OCI-LY7 (cell line): Measurements from ENCODE around the gene ZC3H11A. TPM values are rescaled to one million over a fixed set of nuclear protein-coding genes. Genes with fewer than 3 reads are reported as not detected.

Experiments
- BruUV-seq: library from RNA; stranded (reverse); fragments of 400-500 nt; replicated peaks from 2 replicates; lab custom pipeline; 2021; lab: Mats Ljungman, UMichigan
- CTCF ChIA-PET: fragments of 300-600 bp; sonication (Branson Sonifier 250); formaldehyde crosslinking; loops from one replicate; lab custom pipeline; 2022; ENCODE audit warnings: antibody characterized with exemption; ENCODE audit not compliant: unreplicated experiment; lab: Charles Lee
- POLR2A ChIA-PET: fragments of 300-600 bp; sonication (Branson Sonifier 250); formaldehyde crosslinking; loops from one replicate; lab custom pipeline; 2022; ENCODE audit warnings: antibody characterized with exemption; lab: Charles Lee
- DNase-seq: peaks from one replicate; pipeline ENCODE4 v3.0.0-alpha.2; 2015; ENCODE audit warnings: low spot score
- H2AFZ ChIP-seq: fragments of 200-600 bp; sonication (generic), shearing (Covaris generic); 2 replicates; pipeline ENCODE4 v1.6.1; 2014; ENCODE audit warnings: mild to moderate bottlenecking, antibody characterized with exemption, low read length, moderate library complexity
- H3K27ac ChIP-seq: fragments of 200-600 bp; sonication (generic); 2 replicates; pipeline ENCODE4 v1.5.1; 2014; ENCODE audit warnings: mixed run types, low read depth, mild to moderate bottlenecking, moderate library complexity, low read length, inconsistent platforms; ENCODE audit not compliant: poor library complexity, severe bottlenecking
- H3K36me3 ChIP-seq: fragments of 200-600 bp; sonication (generic); 2 replicates; pipeline ENCODE4 v1.6.1; 2014; ENCODE audit warnings: mild to moderate bottlenecking, antibody characterized with exemption, low read length, moderate library complexity, mixed read lengths; ENCODE audit not compliant: insufficient read depth
- H3K4me1 ChIP-seq: fragments of 200-600 bp; sonication (generic); 2 replicates; pipeline ENCODE4 v1.5.1; 2014; ENCODE audit warnings: mild to moderate bottlenecking, low read length; ENCODE audit not compliant: insufficient read depth, poor library complexity, severe bottlenecking
- H3K4me2 ChIP-seq: fragments of 200-600 bp; sonication (generic); 2 replicates; pipeline ENCODE4 v1.6.1; 2014; ENCODE audit warnings: mild to moderate bottlenecking, low read length
- H3K4me3 ChIP-seq: fragments of 200-600 bp; sonication (generic); 2 replicates; pipeline ENCODE4 v1.5.1; 2014; ENCODE audit warnings: mild to moderate bottlenecking, low read depth, low read length; ENCODE audit not compliant: poor library complexity, severe bottlenecking
- H3K79me2 ChIP-seq: fragments of 200-600 bp; sonication (generic); 2 replicates; pipeline ENCODE4 v1.6.1; 2016; ENCODE audit warnings: low read depth, mild to moderate bottlenecking, low read length, moderate library complexity, mixed read lengths; ENCODE audit not compliant: insufficient read depth
- H3K9me2 ChIP-seq: fragments of 200-600 bp; sonication (generic); 2 replicates; pipeline ENCODE4 v1.6.1; 2016; ENCODE audit warnings: mild to moderate bottlenecking, low read length, mixed read lengths; ENCODE audit not compliant: insufficient read depth
- H3K9me3 ChIP-seq: fragments of 200-600 bp; sonication (generic); 2 replicates; pipeline ENCODE4 v1.6.1; 2014; ENCODE audit warnings: mild to moderate bottlenecking, mixed run types, low read length, mixed read lengths
- H4K20me1 ChIP-seq: fragments of 200-600 bp; sonication (generic); 2 replicates; pipeline ENCODE4 v1.6.1; 2014; ENCODE audit warnings: mild to moderate bottlenecking, antibody characterized with exemption, low read length, moderate library complexity, mixed read lengths; ENCODE audit not compliant: insufficient read depth
- EZH2phosphoT487 ChIP-seq: fragments of 200-600 bp; sonication (generic); IDR thresholded peaks from 2 replicates; pipeline ENCODE4 v1.6.1; 2018; ENCODE audit warnings: low read depth, borderline replicate concordance, mild to moderate bottlenecking, mixed run types, antibody characterized with exemption, low read length, moderate library complexity, mixed read lengths
- intact Hi-C: fragments of 100-400 bp; cut with micrococcal nuclease; formaldehyde crosslinking; loops from one replicate; pipeline ENCODE4 v1.10.0; 2022; ENCODE audit not compliant: unreplicated experiment
- total RNA-seq, 2 experiments: library from RNA; depleted of rRNA in 1 of 2; stranded (reverse); fragments of >200 nt in 1 of 2; shearing (Covaris generic) in 1 of 2; gene quantifications; 2 replicates each; pipeline ENCODE4 v1.2.3, GENCODE V29; 2014 to 2022
- TF ChIP-seq, protein P1 (sequence below): fragments of 200-600 bp; sonication (generic); conservative IDR thresholded peaks from 2 replicates; pipeline ENCODE4 v1.5.1; 2014; ENCODE audit warnings: mild to moderate bottlenecking, antibody characterized with exemption, low read length, moderate library complexity, mixed read lengths

The ZC3H11A gene
- total RNA-seq, 2 experiments from 2014 or later, result 113 to 143 TPM

DNA sequence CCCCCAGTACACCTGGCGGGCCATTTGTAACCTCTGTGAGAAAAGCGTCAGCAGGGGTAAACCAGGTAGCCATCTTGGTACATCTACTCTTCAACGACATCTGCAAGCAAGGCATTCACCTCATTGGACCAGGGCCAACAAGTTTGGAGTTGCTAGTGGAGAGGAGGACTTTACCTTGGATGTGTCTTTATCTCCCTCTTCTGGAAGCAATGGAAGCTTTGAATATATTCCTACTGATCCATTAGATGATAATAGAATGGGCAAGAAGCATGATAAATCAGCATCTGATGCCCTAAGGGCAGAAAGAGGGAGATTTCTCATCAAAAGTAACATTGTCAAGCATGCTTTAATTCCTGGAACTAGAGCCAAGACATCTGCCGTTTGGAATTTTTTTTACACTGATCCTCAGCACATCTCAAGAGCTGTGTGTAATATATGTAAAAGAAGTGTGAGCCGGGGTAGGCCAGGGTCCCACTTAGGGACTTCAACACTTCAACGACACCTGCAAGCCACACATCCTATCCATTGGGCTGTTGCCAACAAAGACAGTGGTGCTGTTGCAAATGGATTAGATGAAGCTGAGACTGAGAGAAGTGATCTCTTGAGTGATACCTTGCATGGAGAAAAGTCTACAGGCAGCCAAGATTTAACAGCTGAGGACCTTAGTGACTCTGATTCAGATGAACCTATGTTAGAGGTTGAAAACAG lies 2.7 kb downstream of the ZC3H11A start:
- H3K9me2 ChIP-seq, result no peaks in the 10 kb centered on the region
- no peaks in the 10 kb centered on the region for H3K9me3 ChIP-seq
- H3K27ac ChIP-seq, result no peak overlapping the region
- intact Hi-C loops, result no loop called here
- POLR2A ChIA-PET, result interaction anchor here (0.9 kb wide), 1 partner anchor 10 kb away, joined by 3 read pairs; no protein-coding TSS in a partner anchor
- H3K36me3 ChIP-seq, result peaks cover 63% of the 10 kb centered on the region
- peak overlapping the region; percentile 84 for H3K4me2 ChIP-seq
- no TSS peak for BruUV-seq
- H2AFZ ChIP-seq, result no peak overlapping the region
- no peak overlapping the region for H3K4me3 ChIP-seq
- peaks cover 48% of the 10 kb centered on the region for H3K4me1 ChIP-seq
- no peak for DNase-seq
- TF ChIP-seq, protein P1, sequence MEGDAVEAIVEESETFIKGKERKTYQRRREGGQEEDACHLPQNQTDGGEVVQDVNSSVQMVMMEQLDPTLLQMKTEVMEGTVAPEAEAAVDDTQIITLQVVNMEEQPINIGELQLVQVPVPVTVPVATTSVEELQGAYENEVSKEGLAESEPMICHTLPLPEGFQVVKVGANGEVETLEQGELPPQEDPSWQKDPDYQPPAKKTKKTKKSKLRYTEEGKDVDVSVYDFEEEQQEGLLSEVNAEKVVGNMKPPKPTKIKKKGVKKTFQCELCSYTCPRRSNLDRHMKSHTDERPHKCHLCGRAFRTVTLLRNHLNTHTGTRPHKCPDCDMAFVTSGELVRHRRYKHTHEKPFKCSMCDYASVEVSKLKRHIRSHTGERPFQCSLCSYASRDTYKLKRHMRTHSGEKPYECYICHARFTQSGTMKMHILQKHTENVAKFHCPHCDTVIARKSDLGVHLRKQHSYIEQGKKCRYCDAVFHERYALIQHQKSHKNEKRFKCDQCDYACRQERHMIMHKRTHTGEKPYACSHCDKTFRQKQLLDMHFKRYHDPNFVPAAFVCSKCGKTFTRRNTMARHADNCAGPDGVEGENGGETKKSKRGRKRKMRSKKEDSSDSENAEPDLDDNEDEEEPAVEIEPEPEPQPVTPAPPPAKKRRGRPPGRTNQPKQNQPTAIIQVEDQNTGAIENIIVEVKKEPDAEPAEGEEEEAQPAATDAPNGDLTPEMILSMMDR, result no peak
- TF ChIP-seq EZH2phosphoT487, result no peak
- H4K20me1 ChIP-seq, result peaks cover 29% of the 10 kb centered on the region
- H3K79me2 ChIP-seq, result peaks cover 72% of the 10 kb centered on the region
- CTCF ChIA-PET, result no interaction called here

DNA sequence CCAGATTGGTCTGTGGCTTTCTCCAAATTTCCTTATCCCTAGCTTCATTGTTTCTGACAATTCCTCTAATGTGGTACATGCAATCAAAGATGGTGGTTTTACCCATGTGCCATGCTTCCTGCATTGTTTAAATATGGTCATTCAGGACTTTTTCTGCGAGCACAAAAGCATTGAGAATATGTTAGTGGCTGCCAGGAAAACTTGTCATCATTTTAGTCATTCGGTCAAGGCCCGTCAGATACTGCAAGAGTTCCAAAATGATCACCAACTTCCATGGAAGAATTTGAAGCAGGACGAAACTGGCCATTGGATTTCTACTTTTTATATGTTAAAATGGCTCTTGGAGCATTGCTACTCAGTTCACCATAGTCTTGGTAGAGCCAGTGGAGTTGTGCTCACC lies 3.7 kb downstream of the ZC3H11A start:
- Histone ChIP-seq H3K4me3 (no peak overlapping the region), H3K9me2 (no peaks in the 10 kb centered on the region), H3K36me3 (peaks cover 73% of the 10 kb centered on the region), H3K4me1 (peaks cover 48% of the 10 kb centered on the region), H3K27ac (no peak overlapping the region), H3K9me3 (no peaks in the 10 kb centered on the region), H3K4me2 (peak overlapping the region; percentile 84; the same call in 1 of the 2 replicates), H3K79me2 (peaks cover 83% of the 10 kb centered on the region), H2AFZ (no peak overlapping the region), H4K20me1 (peaks cover 29% of the 10 kb centered on the region)
- BruUV-seq, result no TSS peak
- POLR2A ChIA-PET, result interaction anchor here (1.0 to 1.5 kb wide), 2 partner anchors 13 to 19 kb away, joined by 3 to 7 read pairs; no protein-coding TSS in a partner anchor
- intact Hi-C loops, result no loop called here
- CTCF ChIA-PET, result no interaction called here
- no peak for DNase-seq
- TF ChIP-seq, protein P1, result no peak
- no peak for TF ChIP-seq EZH2phosphoT487

DNA sequence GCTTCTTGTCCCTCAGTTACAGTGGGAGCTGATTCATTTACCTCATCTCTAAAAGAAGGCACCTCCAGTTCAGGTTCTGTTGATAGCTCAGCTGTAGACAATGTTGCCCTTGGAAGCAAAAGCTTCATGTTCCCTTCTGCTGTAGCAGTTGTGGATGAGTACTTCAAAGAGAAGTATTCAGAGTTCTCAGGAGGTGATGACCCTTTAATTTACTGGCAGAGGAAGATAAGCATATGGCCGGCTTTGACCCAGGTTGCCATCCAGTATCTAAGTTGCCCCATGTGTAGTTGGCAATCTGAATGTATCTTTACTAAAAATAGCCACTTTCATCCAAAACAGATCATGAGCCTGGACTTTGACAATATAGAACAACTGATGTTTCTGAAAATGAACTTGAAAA lies 4.5 kb downstream of the ZC3H11A start:
- H3K4me2 ChIP-seq, result peak overlapping the region; percentile 84; the same call in 1 of the 2 replicates
- H3K4me1 ChIP-seq, result peaks cover 46% of the 10 kb centered on the region
- H4K20me1 ChIP-seq, result peaks cover 29% of the 10 kb centered on the region
- no peak overlapping the region for H3K27ac ChIP-seq
- H3K79me2 ChIP-seq, result peaks cover 91% of the 10 kb centered on the region
- peaks cover 81% of the 10 kb centered on the region for H3K36me3 ChIP-seq
- no peaks in the 10 kb centered on the region for H3K9me3 ChIP-seq
- no peaks in the 10 kb centered on the region for H3K9me2 ChIP-seq
- BruUV-seq, result no TSS peak
- no peak overlapping the region for H2AFZ ChIP-seq
- CTCF ChIA-PET, result no interaction called here
- H3K4me3 ChIP-seq, result no peak overlapping the region
- TF ChIP-seq EZH2phosphoT487, result no peak
- TF ChIP-seq, protein P1, result no peak
- intact Hi-C loops, result no loop called here
- no peak for DNase-seq
- POLR2A ChIA-PET, result interaction anchor here (0.6 to 1.8 kb wide), 9 partner anchors 13 to 77 kb away, joined by 3 to 7 read pairs (median 3); partner anchors contain the start of gene LAX1
